Globus pallidus (tissue), 1 donor: ENCODE data around the gene ZNF106.

Source experiments
- DNase-seq: peaks from one replicate; pipeline ENCODE4 v3.0.0-alpha.2; 2015; ENCODE audit warnings: low spot score

ZNF106 gene

DNA sequence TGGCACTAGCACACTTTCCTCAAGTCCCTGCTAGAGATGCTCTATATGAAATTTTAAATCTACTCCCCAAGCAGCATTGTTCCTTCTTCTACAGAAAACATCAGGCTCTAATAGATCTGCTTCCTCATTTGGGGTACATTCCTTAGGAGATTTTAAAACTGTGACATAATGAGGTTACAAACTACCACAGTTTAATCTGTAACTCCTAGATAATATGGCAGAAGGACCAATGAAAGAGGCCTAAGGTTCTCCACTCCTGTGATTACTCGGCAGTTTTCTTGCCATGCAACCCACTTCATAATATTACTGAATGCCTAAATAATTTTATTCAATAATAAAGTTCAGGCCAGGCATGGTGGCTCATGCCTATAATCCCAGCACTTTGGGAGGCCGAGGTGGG, 16.1 kb downstream of the ZNF106 start:
- no peak for DNase-seq

DNA sequence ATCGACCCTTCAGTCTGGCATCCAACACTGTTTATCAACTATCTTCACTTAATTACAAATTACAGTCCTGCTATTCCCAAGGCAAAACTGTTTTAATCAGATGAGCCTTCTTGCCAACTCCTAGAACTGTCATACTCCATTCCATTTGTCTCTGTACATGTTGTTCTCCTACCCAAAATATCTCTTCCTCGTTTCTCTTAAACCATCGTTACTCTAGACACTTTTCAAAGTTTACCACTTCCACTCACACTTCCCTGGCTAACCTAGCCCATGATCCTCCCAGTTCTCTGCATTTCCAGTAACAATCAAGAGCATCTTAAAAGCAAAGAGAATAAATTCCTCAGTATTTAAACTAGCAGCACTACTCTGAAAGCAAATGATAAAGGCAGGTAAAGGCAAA, 19.9 kb downstream of the ZNF106 start:
- no peak for DNase-seq

DNA sequence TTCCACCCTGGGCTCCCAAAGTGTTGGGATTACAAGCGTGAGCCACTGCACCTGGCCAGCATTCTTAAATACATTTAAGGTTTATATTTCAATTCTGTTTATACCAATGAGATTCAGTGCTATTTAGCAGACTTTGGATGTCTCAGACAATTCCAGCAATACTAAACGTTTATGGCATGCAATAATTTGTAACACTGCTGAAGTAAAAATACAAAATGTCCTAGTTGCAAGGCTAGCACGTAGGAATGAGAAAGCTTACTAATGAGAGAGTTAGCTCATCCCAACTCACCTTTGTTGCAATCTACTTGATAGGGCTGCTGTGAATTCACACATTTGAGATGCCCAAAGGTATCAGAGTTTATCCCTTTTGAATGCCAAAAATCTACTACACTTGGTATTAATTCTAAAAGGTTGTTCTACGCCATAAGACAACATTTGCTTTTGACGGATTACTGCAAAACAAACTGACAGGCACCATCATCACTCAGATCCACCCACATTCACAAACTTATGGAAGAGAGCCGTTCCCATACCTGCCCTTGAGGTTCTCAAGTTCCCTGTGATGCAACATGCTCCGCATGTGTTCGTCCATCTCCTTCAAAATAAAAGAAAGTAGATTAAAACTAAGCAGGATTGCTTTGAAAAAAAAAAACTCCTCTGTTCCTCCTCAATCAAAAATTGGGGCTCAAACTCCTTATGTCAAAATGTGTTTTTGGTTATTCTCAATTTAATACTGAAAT, 25.3 kb downstream of the ZNF106 start:
- DNase-seq = no peak

DNA sequence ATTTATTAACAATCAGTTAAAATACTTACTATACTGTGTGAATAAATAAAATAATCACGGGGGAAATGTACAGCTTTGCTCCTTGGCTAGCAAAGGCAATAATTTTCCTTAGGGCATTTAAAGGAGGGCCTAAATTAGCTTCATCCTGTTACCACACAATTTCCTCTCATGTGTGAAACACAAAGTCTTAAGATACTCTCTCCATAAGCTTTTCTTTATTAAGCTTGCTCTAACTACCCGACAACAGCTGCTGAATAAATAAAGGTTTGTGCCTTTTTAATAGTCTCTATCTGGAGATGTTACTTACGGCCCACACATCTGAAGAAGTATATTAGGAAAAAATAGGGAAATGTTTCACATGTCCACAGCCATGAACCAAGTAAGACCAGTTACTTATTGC, 29.7 kb downstream of the ZNF106 start:
- no peak for DNase-seq

DNA sequence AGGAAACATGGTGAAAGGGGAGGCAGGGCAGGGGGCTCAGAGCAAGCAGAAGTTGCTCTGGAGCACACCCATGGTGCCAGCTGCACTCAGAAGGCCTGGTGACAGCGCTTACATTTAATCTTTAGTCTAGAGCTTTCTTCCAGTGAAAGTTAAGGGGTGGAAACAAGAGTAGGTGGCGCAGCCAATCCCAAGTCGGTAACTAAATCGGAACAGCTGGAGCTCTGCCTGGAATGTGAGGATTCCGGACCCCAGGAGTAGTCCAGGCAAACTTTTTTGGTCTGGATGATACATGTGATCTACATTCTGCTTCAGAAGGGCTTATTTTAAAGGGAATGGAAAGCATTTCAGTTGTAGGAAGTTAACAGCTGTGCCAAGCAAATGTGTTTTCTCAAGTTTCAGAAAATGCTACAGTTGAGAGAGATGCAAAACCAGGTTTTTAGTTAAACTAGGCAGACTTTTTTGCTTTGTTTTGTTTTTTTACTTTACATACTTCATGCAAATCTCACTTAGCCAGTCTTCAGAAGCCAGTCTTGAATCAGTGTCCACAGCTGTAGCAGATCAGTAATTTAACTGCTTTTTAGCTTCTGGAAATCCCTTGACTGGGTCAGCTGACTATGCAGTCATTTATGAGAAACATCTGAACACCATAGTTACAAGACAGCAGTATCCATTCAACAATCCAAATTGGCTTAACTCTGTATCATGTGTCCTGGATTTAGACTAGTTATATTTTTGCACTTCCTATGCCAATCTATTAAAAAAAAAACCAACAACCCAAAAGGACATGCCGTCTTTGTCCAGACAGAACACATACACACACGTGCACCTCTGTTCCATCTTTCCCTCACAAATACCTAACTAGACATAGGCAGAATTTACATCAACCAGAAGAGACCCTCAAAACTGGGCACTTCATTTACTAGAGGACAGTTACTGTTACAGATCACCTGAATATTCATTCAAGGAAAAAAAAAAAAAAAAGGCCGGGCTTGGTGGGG, 33.2 kb downstream of the ZNF106 start:
- peak; percentile 78 for DNase-seq

DNA sequence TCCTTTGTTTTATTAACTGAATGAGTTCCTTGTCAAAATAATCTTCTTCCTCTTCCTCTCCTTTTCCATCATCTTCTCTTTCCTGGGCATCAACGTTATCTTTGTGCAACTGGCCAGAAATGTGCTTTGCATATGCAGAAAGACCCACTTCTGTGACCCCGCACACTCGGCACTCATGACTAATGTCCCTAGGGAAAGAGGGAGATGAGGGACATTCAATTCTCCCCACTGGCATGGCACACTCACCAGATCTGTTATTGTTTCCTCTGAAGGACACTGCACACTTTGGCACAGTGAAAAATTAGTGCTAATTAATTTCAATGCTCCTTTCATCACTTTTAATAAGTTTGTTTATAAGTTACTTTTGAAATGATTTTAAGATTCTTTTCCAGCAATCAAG, 34.0 kb downstream of the ZNF106 start:
- DNase-seq = peak; percentile 33

DNA sequence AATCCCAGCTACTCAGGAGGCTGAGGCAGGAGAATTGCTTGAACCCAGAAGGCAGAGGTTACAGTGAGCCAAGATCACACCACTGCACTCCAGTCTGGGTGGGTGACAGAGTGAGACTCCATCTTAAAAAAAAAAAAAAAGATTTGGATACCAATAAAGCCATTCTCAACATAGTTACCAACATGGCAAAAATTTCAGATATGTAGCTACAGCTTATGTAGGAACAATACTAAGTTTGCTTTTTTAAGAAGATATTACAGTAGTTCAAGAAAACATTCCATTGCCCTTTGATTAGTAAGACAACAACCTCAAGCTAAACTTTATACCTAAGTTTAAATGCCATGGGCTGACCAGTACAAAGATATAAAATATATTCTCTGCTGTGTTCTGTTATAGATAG, 34.4 kb downstream of the ZNF106 start:
- no peak for DNase-seq

DNA sequence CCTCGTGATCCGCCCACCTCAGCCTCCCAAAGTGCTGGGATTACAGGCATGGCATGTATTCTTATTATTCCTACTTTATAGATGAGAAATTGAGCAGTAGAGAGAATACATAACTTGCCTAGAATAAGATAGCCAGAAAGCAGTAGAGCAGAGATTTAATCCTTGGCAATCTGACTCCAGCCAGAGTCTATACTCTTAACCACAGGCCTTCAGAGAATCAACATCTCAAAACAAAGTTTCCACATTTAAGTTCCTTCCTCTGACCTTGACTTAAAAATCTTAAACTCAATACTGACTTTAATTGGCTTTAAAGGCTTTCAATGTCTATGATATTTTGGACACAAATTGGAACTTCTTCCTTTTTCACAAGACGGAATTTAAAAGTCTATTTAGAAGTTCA, 37.1 kb downstream of the ZNF106 start:
- no peak for DNase-seq

DNA sequence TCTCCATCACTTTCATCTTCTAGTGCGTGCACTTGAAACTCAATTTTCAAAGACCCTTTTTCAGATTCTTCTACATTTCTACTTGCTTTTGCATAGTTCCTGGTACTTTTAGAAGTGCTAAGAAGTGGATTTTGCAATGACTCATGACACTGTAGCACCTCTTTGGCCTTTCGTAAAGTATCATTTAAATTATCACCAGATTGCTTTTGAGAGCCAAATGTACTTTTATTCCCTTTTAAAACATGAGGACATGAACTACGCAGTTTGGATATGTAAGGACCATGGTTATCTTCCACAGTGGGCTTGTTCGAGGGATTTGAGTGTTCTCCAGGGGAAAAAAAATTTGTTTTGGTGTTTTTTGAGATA, 40.5 kb downstream of the ZNF106 start:
- DNase-seq = no peak

DNA sequence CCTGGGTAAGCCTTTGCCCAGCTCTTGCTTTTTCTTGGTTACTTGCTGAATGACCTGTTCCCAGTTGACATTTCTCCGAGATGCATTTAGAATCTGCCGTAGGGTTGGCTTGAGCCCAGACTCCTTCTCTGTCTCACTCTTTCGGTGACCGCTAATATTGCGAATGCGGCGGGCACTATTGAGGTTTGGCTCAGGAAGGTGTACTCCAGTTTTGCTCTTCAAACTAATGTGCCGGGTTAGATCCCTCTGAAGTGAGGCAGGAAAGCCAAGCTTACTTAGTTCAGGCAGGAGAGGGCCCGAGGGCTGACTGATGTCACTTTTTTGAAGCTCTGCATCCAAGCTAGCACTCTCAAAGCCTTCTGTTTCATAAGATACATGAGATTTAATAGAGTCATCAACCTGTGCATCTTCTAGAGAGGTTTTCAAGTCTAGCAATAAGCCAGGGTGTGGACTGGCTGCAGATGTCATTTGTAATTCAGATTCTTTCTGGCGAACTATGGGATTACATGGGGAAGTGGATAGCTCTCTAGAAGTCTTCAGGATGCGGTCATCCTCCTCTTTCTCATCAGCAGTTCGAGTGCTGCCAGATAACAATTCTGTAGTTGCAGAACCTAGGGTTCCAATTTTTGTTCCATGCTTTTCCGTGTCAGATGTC, 41.0 kb downstream of the ZNF106 start:
- no peak for DNase-seq

DNA sequence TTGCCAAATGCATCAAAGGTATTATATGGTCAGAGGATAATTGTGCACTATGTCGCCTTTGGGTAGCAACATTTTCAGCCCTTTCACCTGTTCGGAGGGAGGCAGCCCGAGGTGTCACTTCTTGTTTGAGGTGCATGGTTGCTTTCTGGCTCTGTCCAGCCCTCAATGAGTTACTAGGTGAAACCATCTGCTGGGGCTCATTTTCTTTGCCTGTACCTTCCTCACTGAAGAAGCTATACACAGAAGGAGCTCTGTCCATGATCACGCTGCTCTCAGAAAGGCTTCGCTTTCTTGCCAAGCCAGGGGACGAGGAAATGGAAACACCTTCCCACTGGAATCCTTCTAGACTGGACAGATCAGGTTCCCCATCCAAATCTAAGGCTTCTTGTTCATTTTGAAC, 42.7 kb downstream of the ZNF106 start:
- no peak for DNase-seq

DNA sequence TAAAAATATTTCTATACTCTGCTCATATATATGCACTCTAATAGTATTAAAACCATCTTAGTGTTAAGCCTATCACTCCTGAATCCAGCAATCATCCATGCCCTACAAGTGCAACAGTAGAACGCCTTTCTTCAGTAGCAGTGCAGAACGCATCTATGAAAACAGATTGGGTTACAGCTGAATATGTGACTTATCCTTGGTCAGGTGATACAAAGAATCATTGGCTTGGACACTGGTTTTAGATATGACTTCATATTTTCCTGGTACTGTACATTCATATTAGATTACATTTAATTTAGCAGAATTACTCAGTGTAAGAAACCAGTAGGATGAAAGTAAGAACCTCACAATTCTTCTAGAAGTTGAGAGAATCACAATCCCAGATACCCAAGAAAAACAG, 43.3 kb downstream of the ZNF106 start:
- DNase-seq = no peak

DNA sequence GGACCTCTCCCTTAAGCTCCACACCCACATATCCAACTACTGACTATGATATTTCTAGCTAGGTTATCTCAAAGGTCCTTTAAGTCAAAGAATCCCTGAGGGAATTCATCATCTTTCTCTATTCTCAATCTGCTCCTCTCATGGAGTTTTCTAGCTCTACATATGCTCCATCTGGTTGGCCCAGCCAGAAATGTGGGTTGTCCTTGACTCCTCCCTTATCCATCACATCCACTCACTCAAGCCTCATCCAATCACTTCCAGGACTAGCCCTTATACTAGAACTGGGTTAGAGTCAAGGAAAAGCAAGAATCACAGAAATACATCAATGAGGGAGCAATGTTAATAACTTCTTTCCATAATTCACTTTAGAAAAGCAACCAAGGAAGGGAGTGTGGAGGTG, 45.4 kb downstream of the ZNF106 start:
- DNase-seq = no peak

DNA sequence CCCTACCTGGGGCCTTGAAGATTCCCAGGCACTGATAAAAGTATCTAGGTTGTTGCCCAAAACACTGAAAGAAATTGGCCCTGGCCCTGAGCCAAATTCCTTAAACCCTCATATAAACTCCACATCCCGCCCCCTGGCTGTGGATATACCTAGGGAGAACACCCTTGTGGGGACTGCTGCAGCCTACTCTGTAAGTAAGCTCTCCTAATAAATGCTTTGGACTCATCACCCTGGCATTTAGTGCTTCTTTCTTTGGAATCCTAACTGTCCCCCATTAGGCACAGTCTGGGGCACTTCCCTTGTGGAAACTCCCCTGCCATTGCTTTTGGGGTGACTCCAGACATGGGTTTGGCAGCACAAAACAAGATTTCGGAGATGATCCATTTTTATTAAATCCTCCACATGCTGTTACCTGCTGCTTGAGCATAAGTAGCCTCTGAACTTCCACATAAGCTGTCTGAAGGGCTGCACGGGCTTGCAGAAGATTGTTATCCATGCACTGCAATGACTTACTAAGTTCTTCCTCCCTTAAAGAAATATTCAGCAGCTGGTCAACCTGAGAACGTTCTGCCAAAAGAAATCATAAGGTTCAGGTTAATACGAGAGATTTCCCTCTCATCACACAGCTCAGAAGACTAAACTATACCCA, 46.4 kb downstream of the ZNF106 start:
- no peak for DNase-seq

DNA sequence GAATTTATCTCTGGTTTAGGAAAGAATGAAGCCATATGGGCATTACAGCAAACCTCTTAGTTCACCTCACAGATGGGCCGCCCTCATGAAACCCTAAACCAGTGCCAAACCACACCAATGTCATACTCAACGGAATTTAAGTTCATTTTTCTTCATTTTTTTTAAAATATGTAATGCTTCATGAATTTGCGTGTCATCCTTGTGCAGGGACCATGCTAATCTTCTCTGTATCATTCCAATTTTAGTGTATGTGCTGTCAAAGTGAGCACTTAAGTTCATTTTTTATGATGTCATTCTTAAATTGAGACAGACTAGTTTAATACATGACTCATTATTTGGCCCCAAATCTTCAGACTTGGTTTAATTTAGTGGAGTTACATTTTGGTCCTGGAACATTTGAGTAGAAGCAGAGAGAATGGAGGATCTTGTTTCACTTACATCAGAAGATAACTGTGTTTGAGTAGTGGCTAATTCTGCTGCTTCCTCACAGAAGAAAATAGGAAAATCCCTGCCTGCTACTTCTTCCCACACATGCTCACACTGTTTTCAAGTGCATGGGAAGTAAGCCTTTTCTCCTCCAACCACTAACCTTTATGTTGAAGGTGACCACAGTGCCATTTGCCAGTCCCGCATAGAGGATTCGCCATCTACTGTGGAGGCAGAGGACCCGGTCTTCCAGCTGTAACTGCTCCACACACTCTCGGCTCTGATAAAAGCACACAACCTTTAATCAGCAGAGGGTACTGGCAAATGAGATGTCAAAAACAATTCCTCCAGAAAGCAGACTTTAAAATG, 63.3 kb downstream of the ZNF106 start:
- no peak for DNase-seq

DNA sequence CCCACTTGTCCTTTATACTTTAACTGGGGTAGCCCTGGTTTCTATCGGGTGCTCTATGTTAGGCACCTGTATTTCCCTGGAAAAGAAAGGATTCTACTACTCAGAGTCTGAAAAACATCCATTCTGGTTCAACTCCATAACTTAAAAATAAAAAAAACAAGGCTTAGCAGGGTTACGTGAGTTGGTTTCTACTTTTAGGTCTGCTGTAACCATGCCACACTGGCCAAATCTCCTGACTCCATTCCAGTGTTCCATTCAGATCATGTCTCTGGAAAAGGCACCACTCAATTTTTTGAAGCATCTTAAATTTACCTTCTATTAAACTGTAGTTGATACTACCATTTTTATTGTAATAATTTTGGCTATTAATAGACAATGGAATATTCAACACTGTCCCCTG, 69.6 kb downstream of the ZNF106 start:
- no peak for DNase-seq

DNA sequence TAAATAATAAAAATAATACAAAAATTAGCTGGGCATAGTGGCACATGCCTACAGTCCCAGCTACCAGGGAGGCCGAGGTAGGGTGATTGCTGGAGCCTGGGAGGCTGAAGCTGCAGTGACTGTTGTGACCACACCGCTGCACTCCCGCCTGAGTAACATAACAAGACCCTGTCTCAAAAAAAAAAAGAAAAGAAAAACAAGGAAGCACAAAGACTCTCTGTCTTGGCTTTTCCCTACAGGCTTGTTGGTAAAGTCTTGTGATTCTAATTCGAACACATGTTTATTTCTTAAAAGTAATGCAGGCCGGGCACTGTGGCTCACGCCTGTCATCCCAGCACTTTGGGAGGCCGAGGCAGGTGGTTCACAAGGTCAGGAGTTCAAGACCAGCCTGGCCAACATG, 71.6 kb downstream of the ZNF106 start:
- no peak for DNase-seq

DNA sequence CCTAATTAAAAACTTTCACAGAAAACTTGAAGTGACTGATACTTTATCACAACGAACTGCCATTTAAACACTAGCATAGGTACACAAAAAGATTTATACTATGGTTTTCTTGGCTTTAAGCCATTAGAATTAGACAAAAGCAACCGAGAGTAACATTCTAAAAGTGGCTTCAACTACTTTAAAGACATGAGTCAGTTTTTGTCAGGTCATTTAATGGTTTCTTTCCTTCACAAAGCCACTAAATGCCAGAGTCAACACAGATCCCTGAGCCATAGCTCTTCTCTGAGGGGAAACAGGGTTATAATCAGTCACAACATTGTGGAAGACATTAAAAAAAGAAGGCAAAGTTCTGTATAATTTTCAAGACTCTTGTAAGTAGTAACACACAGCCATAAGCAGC, 77.0 kb downstream of the ZNF106 start:
- DNase-seq = no peak

DNA sequence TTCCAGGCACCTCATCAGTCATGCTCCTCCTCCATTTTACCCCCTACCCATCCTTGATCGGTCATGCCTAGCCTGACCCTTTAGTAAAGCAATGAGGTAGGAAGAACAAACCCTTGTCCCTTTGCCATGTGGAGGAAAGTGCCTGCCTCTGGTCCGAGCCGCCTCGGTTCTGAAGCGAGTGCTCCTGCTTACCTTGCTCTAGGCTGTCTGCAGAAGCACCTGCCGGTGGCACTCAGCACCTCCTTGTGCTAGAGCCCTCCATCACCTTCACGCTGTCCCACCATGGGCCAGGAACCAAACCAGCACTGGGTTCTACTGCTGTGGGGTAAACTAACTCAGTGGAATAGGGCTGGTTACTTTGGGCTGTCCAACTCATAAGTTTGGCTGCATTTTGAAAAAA, 79.1 kb downstream of the ZNF106 start:
- DNase-seq = no peak

DNA sequence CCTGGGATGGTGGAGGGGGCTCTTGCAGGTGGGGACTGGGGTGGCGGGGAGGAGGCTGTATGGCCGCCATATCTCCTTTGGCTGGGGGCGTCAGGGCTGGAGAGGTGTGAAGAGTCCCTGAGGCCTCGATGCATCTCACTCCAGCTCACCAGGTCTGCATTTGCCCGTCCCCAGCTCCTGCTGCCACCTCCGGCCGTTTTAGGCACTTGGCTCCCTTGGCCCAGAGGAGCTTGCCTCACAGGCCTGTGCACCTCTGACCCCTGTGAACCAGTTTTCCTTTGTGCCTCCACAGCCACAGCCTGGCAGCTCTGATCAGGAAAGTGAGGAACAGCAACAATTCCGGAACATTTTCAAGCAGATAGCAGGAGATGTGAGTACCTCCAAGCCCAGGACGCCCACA, 81.9 kb downstream of the ZNF106 start:
- no peak for DNase-seq

DNA sequence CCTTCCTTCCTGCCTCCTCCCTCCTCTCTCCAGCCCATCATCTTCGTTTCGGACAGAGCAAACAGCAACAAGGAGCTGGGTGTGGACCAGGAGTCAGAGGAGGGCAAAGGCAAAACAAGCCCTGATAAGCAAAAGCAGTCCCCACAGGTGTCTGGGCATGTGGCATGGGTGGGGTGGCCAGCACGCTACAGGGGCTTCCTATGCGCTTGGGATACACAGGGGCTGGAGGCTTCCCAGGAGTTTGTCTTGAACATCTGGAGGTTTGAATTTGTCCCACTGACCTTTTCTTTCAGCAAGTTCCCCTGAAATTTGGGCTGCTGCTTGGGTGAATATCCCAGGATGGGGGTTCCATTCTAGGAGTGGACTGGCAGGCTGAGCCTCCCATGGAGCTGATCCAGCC, 82.8 kb downstream of the ZNF106 start:
- no peak for DNase-seq
